HuH-7.5 (cell line): ENCODE results near the gene ANKRD11.
A peak's percentile ranks its signal among the peaks of the same experiment; 100 is the strongest.
"Not testable (repeated sequence)": the region's sequence is repeated elsewhere in the genome, so short reads cannot be mapped to it uniquely, and the experiment has no call there.

Source experiments
- DNase-seq: peaks from one replicate; pipeline ENCODE4 v3.0.0; 2011; ENCODE audit warnings: low spot score

ANKRD11 gene

GRCh38 chr16:89402962-89403361, 87.4 kb downstream of the ANKRD11 start:
- no peak for DNase-seq

- DNase-seq: no peak
These were observed 88.5 kb downstream of the ANKRD11 start for GRCh38 chr16:89401641-89402445.

- DNase-seq: no peak
These were observed 89.2 kb downstream of the ANKRD11 start for GRCh38 chr16:89401205-89401604.

GRCh38 chr16:89400740-89401139, 89.6 kb downstream of the ANKRD11 start:
- DNase-seq: no peak

GRCh38 chr16:89398924-89399323, 91.4 kb downstream of the ANKRD11 start:
- no peak for DNase-seq

GRCh38 chr16:89397331-89397861, 93.0 kb downstream of the ANKRD11 start:
- DNase-seq: no peak

- DNase-seq: no peak
These were observed 94.2 kb downstream of the ANKRD11 start for GRCh38 chr16:89396156-89396555.

- peak; percentile 71 for DNase-seq
These were observed 94.9 kb downstream of the ANKRD11 start for GRCh38 chr16:89395150-89396142.

- no peak for DNase-seq
These were observed 96.5 kb downstream of the ANKRD11 start for GRCh38 chr16:89393738-89394406.

- no peak for DNase-seq
These were observed 97.3 kb downstream of the ANKRD11 start for GRCh38 chr16:89392881-89393737.

GRCh38 chr16:89390224-89390583, 100.2 kb downstream of the ANKRD11 start:
- not testable (repeated sequence) for DNase-seq

GRCh38 chr16:89389504-89390223, 100.7 kb downstream of the ANKRD11 start:
- DNase-seq: not testable (repeated sequence)

- no peak for DNase-seq
These were observed 101.8 kb downstream of the ANKRD11 start for GRCh38 chr16:89388536-89388935.

- DNase-seq: no peak
These were observed 103.8 kb downstream of the ANKRD11 start for GRCh38 chr16:89386306-89387185.

- DNase-seq: no peak
These were observed 104.6 kb downstream of the ANKRD11 start for GRCh38 chr16:89385712-89386111.

- no peak for DNase-seq
These were observed 106.1 kb downstream of the ANKRD11 start for GRCh38 chr16:89384282-89384681.

GRCh38 chr16:89383095-89384003, 107.0 kb downstream of the ANKRD11 start:
- DNase-seq: peak; percentile 74

GRCh38 chr16:89382555-89382954, 107.8 kb downstream of the ANKRD11 start:
- DNase-seq: not testable (repeated sequence)
